ENCODE measurements around the gene RP9. TPM values are rescaled to one million over a fixed set of nuclear protein-coding genes. Genes with fewer than 3 reads are reported as not detected.

The RP9 gene
- total and polyA plus RNA-seq, 2 donors, result 15.5 to 17.8 TPM

DNA sequence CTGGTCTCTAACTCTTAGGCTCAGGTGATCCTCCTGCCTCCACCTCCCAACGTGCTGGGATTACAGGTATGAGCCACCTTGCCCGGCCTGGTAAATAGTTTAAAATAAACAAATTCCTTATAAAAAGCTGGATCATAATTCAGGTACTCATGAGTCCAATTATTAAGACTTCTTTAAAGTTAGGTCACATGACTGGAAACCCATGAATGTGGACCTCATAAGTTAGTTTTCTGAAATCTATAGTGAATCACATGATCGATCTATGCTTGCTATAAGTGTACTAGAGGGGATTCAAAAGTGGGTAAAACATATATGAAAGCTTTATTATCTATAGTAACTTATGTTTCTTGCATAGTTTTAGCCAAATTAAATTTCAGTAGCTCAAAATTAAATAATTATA, 60.9 kb downstream of the RP9 start:
- Histone ChIP-seq H3K4me1 (ENCODE audit: control insufficient read depth in 2 of 2, insufficient read depth in 2 of 2, low read length in 2 of 2) (no peaks in the 10 kb centered on the region), H3K36me3 (ENCODE audit: control insufficient read depth in 2 of 2, insufficient read depth in 2 of 2, low read length in 1 of 2) (no peaks in the 10 kb centered on the region), H3K27me3 (ENCODE audit: control insufficient read depth in 2 of 2, insufficient read depth in 1 of 2, low read length in 1 of 2) (no peaks in the 10 kb centered on the region), H3K9me3 (ENCODE audit: control insufficient read depth in 2 of 2, insufficient read depth in 1 of 2, low read length in 1 of 2) (no peaks in the 10 kb centered on the region), H3K27ac (ENCODE audit: low read depth in 1 of 2, low read length in 1 of 2) (no peak overlapping the region), H3K4me3 (ENCODE audit: low read length in 2 of 2) (no peak overlapping the region)
- no peak for DNase-seq (ENCODE audit: low read depth in 6 of 9, low spot score in 9 of 9)
- 100% methylated on average over 3 of the region's 3 CpGs for WGBS

DNA sequence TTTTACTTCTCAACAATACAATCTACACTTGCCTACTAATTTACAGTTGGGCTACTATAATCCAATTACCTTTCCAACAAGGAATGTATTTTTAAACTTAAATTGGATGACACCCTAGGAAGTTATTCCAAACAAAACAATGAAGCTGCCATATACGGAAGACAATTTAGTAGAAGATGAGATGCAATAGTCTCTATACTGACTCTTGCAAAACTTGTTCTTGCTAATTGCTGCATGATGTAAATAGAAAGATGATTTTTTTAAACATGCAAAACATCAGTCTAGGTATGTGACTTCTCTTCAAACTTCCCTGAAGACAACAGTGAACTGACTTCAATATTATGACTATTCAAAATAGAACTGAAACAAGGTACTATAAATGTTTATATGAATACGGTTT, 64.2 kb downstream of the RP9 start:
- no peak overlapping the region for H3K27ac ChIP-seq (ENCODE audit: low read depth in 1 of 2, low read length in 1 of 2)
- 48% methylated on average over 2 of the region's 2 CpGs for WGBS
- H3K4me1 ChIP-seq (ENCODE audit: control insufficient read depth in 2 of 2, insufficient read depth in 2 of 2, low read length in 2 of 2), result peaks cover under 1 to 5% of the 10 kb centered on the region in 2 donors

More for the DNA sequence above, 64.2 kb downstream of the RP9 start:
- no peaks in the 10 kb centered on the region for H3K9me3 ChIP-seq (ENCODE audit: control insufficient read depth in 2 of 2, insufficient read depth in 1 of 2, low read length in 1 of 2)
- no peak for DNase-seq (ENCODE audit: low read depth in 6 of 9, low spot score in 9 of 9)
- no peaks in the 10 kb centered on the region for H3K27me3 ChIP-seq (ENCODE audit: control insufficient read depth in 2 of 2, insufficient read depth in 1 of 2, low read length in 1 of 2)
- H3K36me3 ChIP-seq (ENCODE audit: control insufficient read depth in 2 of 2, insufficient read depth in 2 of 2, low read length in 1 of 2), result no peaks in the 10 kb centered on the region
- no peak overlapping the region for H3K4me3 ChIP-seq (ENCODE audit: low read length in 2 of 2)

Other genes with a start within 250 kb of the RP9 start
- gene KBTBD2, start 217.6 kb downstream of the RP9 start, total RNA-seq, result 31.3 TPM
- 24.1 TPM for gene KBTBD2, start 217.6 kb downstream of the RP9 start, polyA plus RNA-seq
- 12.8 TPM for gene FKBP9, start 152.0 kb downstream of the RP9 start, total RNA-seq
- gene FKBP9, start 152.0 kb downstream of the RP9 start, polyA plus RNA-seq, result 12.1 TPM
- gene NT5C3A, start 46.6 kb downstream of the RP9 start, total RNA-seq, result 33.0 TPM
- 50.0 TPM for gene NT5C3A, start 46.6 kb downstream of the RP9 start, polyA plus RNA-seq
- 12.1 TPM for gene BBS9, start 20.2 kb upstream of the RP9 start, total RNA-seq
- 6.9 TPM for gene BBS9, start 20.2 kb upstream of the RP9 start, polyA plus RNA-seq

Data from thymus (tissue), 11 donors.